Fibroblast of the aortic adventitia (primary cell): ENCODE results near the gene HEY2. TPM values are rescaled to one million over a fixed set of nuclear protein-coding genes. Genes with fewer than 3 reads are reported as not detected.

Experiments used
- DNase-seq: peaks from one replicate; pipeline ENCODE4 v3.0.0-alpha.2; 2010; ENCODE audit warnings: low read depth
- H3K4me3 ChIP-seq: 2 replicates; pipeline ENCODE4 v1.5.1; 2011; ENCODE audit warnings: low read depth, mild to moderate bottlenecking, control low read depth, low read length, moderate library complexity
- CTCF ChIP-seq: IDR thresholded peaks from 2 replicates; pipeline ENCODE4 v1.5.1; 2011; ENCODE audit warnings: mild to moderate bottlenecking, low read length, control low read depth, inconsistent platforms; ENCODE audit not compliant: insufficient read depth
- total RNA-seq: library from RNA; depleted of rRNA; stranded (reverse); fragments of >200 nt; gene quantifications from 2 replicates; pipeline ENCODE4 v1.2.3, GENCODE V29; 2012; ENCODE audit warnings: low replicate concordance

Gene HEY2
- total RNA-seq, 1 donor = 0.09 TPM

GRCh38 chr6:125795301-125795700 lies 45.9 kb downstream of the HEY2 start:
- no peak for DNase-seq
- no peak overlapping the region for H3K4me3 ChIP-seq
- no peak for TF ChIP-seq CTCF

GRCh38 chr6:125797120-125797885 lies 47.9 kb downstream of the HEY2 start:
- TF ChIP-seq CTCF = no peak
- DNase-seq = no peak
- H3K4me3 ChIP-seq = no peak overlapping the region

GRCh38 chr6:125797886-125798444 lies 48.5 kb downstream of the HEY2 start:
- H3K4me3 ChIP-seq = no peak overlapping the region
- TF ChIP-seq CTCF = no peak

GRCh38 chr6:125798734-125799508 lies 49.5 kb downstream of the HEY2 start:
- no peak overlapping the region for H3K4me3 ChIP-seq
- DNase-seq = peak; percentile 64
- no peak for TF ChIP-seq CTCF

More at GRCh38 chr6:125797886-125798444, 48.5 kb downstream of the HEY2 start:
- DNase-seq = no peak

- no peak for TF ChIP-seq CTCF
- DNase-seq = no peak
Observed at GRCh38 chr6:125802383-125802782, 53.0 kb downstream of the HEY2 start.

GRCh38 chr6:125802943-125803377 lies 53.5 kb downstream of the HEY2 start:
- TF ChIP-seq CTCF = no peak
- peak; percentile 51 for DNase-seq
- H3K4me3 ChIP-seq = no peak overlapping the region

More at GRCh38 chr6:125802383-125802782, 53.0 kb downstream of the HEY2 start:
- no peak overlapping the region for H3K4me3 ChIP-seq
